Sigmoid colon (tissue), 7 donors: Measurements from ENCODE around the gene LONP2. TPM values are rescaled to one million over a fixed set of nuclear protein-coding genes. Genes with fewer than 3 reads are reported as not detected.

ENCODE experiments used
- DNase-seq: peaks from one replicate; pipeline ENCODE4 v3.0.0-alpha.2; 2019
- H3K27ac ChIP-seq, 4 donors: fragments of 200-600 bp; sonication (generic); one replicate each; pipeline ENCODE4 v1.5.1; 2016 to 2019; ENCODE audit warnings: mild to moderate bottlenecking in 1 of 4
- H3K27me3 ChIP-seq, 3 donors: fragments of 200-600 bp; sonication (generic); one replicate each; pipeline ENCODE4 v1.5.1; 2019; ENCODE audit warnings: mild to moderate bottlenecking in 1 of 3
- H3K36me3 ChIP-seq, 4 donors: fragments of 200-600 bp; sonication (generic); one replicate each; pipeline ENCODE4 v1.5.1; 2016 to 2019
- H3K4me1 ChIP-seq, 4 donors: fragments of 200-600 bp; sonication (generic); one replicate each; pipeline ENCODE4 v1.5.1; 2017 to 2019
- H3K4me3 ChIP-seq, 4 donors: fragments of 200-600 bp; sonication (generic); one replicate each; pipeline ENCODE4 v1.5.1; 2017 to 2019; ENCODE audit warnings: mild to moderate bottlenecking in 2 of 4, moderate library complexity in 1 of 4
- H3K9me3 ChIP-seq, 4 donors: fragments of 200-600 bp in 3 of 4; sonication (generic) in 3 of 4; one replicate each; pipeline versions ENCODE4 v1.5.1 to v1.6.1; 2013 to 2019
- CTCF ChIP-seq, 4 experiments: fragments of 450-650 bp in 3 of 4; fragments of 200-600 bp in 1 of 4; IDR thresholded peaks; one replicate each; pipeline ENCODE4 v1.5.1; 2016 to 2019; ENCODE audit warnings: antibody characterized with exemption in 4 of 4, mild to moderate bottlenecking in 3 of 4, moderate library complexity in 2 of 4
- EP300 ChIP-seq, 4 donors: sonication (generic); formaldehyde crosslinking; IDR thresholded peaks; one replicate each; pipeline ENCODE4 v1.6.1; 2017; ENCODE audit warnings: antibody characterized with exemption in 4 of 4
- POLR2A ChIP-seq, 2 donors: fragments of 450-650 bp; IDR thresholded peaks; one replicate each; pipeline ENCODE4 v1.6.1; 2016; ENCODE audit warnings: antibody characterized with exemption in 2 of 2, mild to moderate bottlenecking in 2 of 2, moderate library complexity in 2 of 2
- POLR2AphosphoS5 ChIP-seq, 4 donors: sonication (generic); formaldehyde crosslinking; IDR thresholded peaks; one replicate each; pipeline ENCODE4 v1.6.1; 2017; ENCODE audit warnings: antibody characterized with exemption in 4 of 4
- WGBS, 2 donors: extraction: QIAGEN DNeasy Blood & Tissue Kit; methylation state at CpG; one replicate each; pipeline ENCODE4 v1.1.7; 2013; 5-methylcytosine and 5-hydroxymethylcytosine counted together
- intact Hi-C: fragments of 100-400 bp; cut with DNase I; formaldehyde crosslinking; loops from one replicate; pipeline ENCODE4 v1.15.1; 2023
- polyA plus RNA-seq, 3 donors: library from polyadenylated mRNA; stranded (reverse); fragments of 200-250 nt; gene quantifications; one replicate each; pipeline ENCODE4 v1.2.3, GENCODE V29; 2013
- total RNA-seq, 4 donors: library from RNA; depleted of rRNA; stranded (reverse); fragments of >200 nt; gene quantifications; one replicate each; pipeline ENCODE4 v1.1.0, GENCODE V29; 2016
- donor health status: healthy with polysubstance abuse.
- donor health status: Bipolar disorder and iron deficiency.
- donor health status: healthy.

The LONP2 gene
- total and polyA plus RNA-seq, 7 donors, result 14.4 to 60.3 (median 42.3) TPM

GRCh38 chr16:48280546-48280945 lies 36.4 kb downstream of the LONP2 start:
- Histone ChIP-seq H3K4me3 (no peak overlapping the region), H3K4me1 (peaks cover 0 to 40% (median 34%) of the 10 kb centered on the region in 4 donors)
- WGBS, 2 donors, result 90% methylated on average over 2 of the region's 2 CpGs

DNA sequence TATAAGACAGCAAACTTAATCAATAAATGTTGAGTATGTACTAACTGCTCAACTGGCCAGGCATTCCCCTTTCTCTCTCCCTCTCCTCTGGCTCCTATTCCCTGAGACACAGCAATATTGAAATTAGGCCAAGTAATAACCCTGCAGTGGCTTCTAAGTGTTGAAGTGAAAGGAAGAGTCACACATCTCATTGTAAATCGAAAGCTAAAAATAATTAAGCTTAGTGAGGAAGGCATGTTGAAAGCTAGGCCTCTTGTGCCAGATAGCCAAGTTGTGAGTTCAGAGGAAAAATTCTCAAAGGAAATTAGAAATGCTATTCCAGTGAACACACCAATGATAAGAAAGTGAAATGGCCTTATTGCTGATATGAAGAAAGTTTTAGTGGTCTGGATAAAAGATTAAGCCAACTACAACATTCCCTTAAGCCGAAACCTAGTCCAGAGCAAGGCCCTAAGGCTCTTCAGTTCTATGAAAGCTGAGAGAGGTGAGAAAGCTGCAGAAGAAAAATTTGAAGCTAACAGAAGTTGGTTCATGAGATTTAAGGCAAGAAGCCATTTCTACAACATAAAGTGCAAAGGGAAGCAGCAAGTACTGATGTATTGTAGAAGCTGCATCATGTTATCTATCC lies 38.6 kb downstream of the LONP2 start:
- Histone ChIP-seq H3K4me3 (no peak overlapping the region), H3K27ac (peak overlapping the region in 3 of 4 donors; percentile 9 to 47 (median 47)), H3K36me3 (peaks cover 0 to 38% (median 7%) of the 10 kb centered on the region in 4 donors), H3K9me3 (peaks cover 0 to 6% (median 2%) of the 10 kb centered on the region in 4 donors), H3K27me3 (no peaks in the 10 kb centered on the region), H3K4me1 (peaks cover 0 to 25% (median 15%) of the 10 kb centered on the region in 4 donors)
- TF ChIP-seq EP300 (IDR thresholded peaks at IDR 0.05), result no peak
- TF ChIP-seq POLR2AphosphoS5 (IDR thresholded peaks at IDR 0.05), result no peak
- no peak for TF ChIP-seq POLR2A (IDR thresholded peaks at IDR 0.05)
- TF ChIP-seq CTCF (IDR thresholded peaks at IDR 0.05), result no peak
- WGBS, 2 donors, result 91 to 94% methylated on average over 2 of the region's 2 CpGs
- no peak for DNase-seq
- intact Hi-C loops, result no loop called here

More at GRCh38 chr16:48280546-48280945, 36.4 kb downstream of the LONP2 start:
- no peaks in the 10 kb centered on the region for H3K9me3 ChIP-seq
- no peaks in the 10 kb centered on the region for H3K27me3 ChIP-seq
- peaks cover 0 to 26% (median 0%) of the 10 kb centered on the region in 4 donors for H3K36me3 ChIP-seq
- intact Hi-C loops, result no loop called here
- DNase-seq, result no peak
- H3K27ac ChIP-seq, result no peak overlapping the region
- TF ChIP-seq CTCF (IDR thresholded peaks at IDR 0.05) (no peak), POLR2AphosphoS5 (IDR thresholded peaks at IDR 0.05) (no peak), POLR2A (IDR thresholded peaks at IDR 0.05) (no peak), EP300 (IDR thresholded peaks at IDR 0.05) (no peak)

- Histone ChIP-seq H3K4me1 (peaks cover 0 to 17% (median 11%) of the 10 kb centered on the region in 4 donors), H3K27me3 (no peaks in the 10 kb centered on the region), H3K27ac (no peak overlapping the region), H3K36me3 (peaks cover 0 to 39% (median 7%) of the 10 kb centered on the region in 4 donors), H3K4me3 (no peak overlapping the region), H3K9me3 (peaks cover 0 to 6% (median 2%) of the 10 kb centered on the region in 4 donors)
- WGBS, 2 donors, result 58 to 74% methylated on average over 4 of the region's 4 CpGs
- DNase-seq, result no peak
- intact Hi-C loops, result no loop called here
- TF ChIP-seq POLR2A (IDR thresholded peaks at IDR 0.05), result no peak
Observed at GRCh38 chr16:48284772-48285409, 40.8 kb downstream of the LONP2 start.

DNA sequence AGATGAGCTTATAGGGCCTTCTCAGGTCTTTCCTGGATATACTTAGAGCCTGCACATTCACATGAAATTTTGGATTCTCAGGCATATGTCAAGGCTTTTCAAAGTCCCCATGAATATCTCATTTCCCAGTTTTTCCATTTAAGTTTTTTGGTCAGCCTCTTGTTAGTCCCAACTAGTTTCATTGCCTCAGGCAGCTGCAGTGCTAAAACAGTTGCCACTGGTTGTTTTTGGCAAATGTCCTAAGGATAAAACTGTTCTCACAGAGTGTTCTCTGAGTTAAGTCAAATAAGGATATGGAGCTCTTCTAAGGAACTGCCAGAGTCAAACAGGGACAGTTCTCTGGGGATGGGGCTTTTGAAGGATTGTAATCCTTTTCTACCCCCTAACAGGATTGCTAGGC lies 43.1 kb downstream of the LONP2 start:
- Histone ChIP-seq H3K27me3 (no peaks in the 10 kb centered on the region), H3K4me1 (peaks cover 0 to 12% (median 9%) of the 10 kb centered on the region in 4 donors), H3K36me3 (peaks cover 0 to 55% (median 7%) of the 10 kb centered on the region in 4 donors), H3K4me3 (no peak overlapping the region), H3K27ac (no peak overlapping the region), H3K9me3 (peaks cover 0 to 6% (median 2%) of the 10 kb centered on the region in 4 donors)
- TF ChIP-seq POLR2AphosphoS5 (IDR thresholded peaks at IDR 0.05) (no peak), CTCF (IDR thresholded peaks at IDR 0.05) (no peak), EP300 (IDR thresholded peaks at IDR 0.05) (no peak), POLR2A (IDR thresholded peaks at IDR 0.05) (no peak)
- no peak for DNase-seq
- intact Hi-C loops, result no loop called here

DNA sequence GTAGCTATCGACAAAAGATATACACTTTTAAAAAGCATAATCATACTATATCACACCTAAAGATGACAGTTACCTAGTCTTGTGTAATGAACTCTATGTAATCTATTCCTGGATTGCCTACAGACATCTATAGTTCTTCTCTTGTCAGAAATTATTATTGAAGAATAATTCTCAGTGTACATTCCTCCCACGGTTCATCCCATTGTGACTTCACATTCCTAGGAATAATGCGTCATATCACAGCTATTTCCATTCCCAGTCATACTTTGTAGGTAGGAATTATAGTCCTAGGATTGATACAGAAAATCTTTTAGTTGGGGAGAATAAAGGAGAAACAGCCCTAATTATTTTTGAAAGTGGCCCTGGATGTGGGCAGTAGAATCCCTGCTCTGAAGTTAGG lies 47.2 kb downstream of the LONP2 start:
- no peak overlapping the region for H3K4me3 ChIP-seq
- peaks cover 0 to 77% (median 9%) of the 10 kb centered on the region in 4 donors for H3K36me3 ChIP-seq
- no peak for TF ChIP-seq EP300 (IDR thresholded peaks at IDR 0.05)
- TF ChIP-seq POLR2AphosphoS5 (IDR thresholded peaks at IDR 0.05), result no peak
- no peak for TF ChIP-seq POLR2A (IDR thresholded peaks at IDR 0.05)
- no peak for TF ChIP-seq CTCF (IDR thresholded peaks at IDR 0.05)
- DNase-seq, result no peak
- no peak overlapping the region for H3K27ac ChIP-seq
- WGBS, 2 donors, result 95 to 98% methylated on average over 3 of the region's 3 CpGs
- no peaks in the 10 kb centered on the region for H3K27me3 ChIP-seq
- peaks cover 0 to 6% (median 2%) of the 10 kb centered on the region in 4 donors for H3K9me3 ChIP-seq
- intact Hi-C loops, result no loop called here
- H3K4me1 ChIP-seq, result no peaks in the 10 kb centered on the region
